Stimulated activated CD8-positive, alpha-beta memory T cell treated with anti-CD3 and anti-CD28 coated beads, Interleukin-2, amount 100 ng/mL, for 1 hour (primary cell): ENCODE measurements around the gene PNMT.

Experiments used
- DNase-seq, 2 donors: peaks; one replicate each; pipeline ENCODE4 v3.0.0-alpha.2; 2020; ENCODE audit warnings: low read depth in 2 of 2

The PNMT gene

GRCh38 chr17:39653662-39654331 is 14.5 kb upstream of the PNMT start:
- DNase-seq: peak; percentile 41 to 64

GRCh38 chr17:39655105-39655504 is 13.1 kb upstream of the PNMT start:
- no peak for DNase-seq

- no peak for DNase-seq
Observed at GRCh38 chr17:39658346-39658745, 9.9 kb upstream of the PNMT start.

- DNase-seq: no peak
Observed at GRCh38 chr17:39658760-39659159, 9.5 kb upstream of the PNMT start.

- no peak for DNase-seq
Observed at GRCh38 chr17:39659279-39660010, 8.8 kb upstream of the PNMT start.

- no peak for DNase-seq
Observed at GRCh38 chr17:39660011-39660360, 8.3 kb upstream of the PNMT start.

GRCh38 chr17:39660397-39661385 is 7.6 kb upstream of the PNMT start:
- DNase-seq: no peak

GRCh38 chr17:39661744-39662541 is 6.3 kb upstream of the PNMT start:
- DNase-seq: no peak

GRCh38 chr17:39662551-39663339 is 5.5 kb upstream of the PNMT start:
- no peak for DNase-seq

GRCh38 chr17:39663340-39663687 is 4.9 kb upstream of the PNMT start:
- DNase-seq: no peak

- no peak for DNase-seq
Observed at GRCh38 chr17:39663688-39664580, 4.3 kb upstream of the PNMT start.

GRCh38 chr17:39664581-39665561 is 3.4 kb upstream of the PNMT start, which contains the start of gene TCAP:
Gene TCAP, plus strand, starts transcription at chr17:39665349. Its CDS starts 11 bp downstream, at chr17:39665360.
- no peak for DNase-seq

GRCh38 chr17:39665642-39666224 is 2.5 kb upstream of the PNMT start:
- DNase-seq: no peak

GRCh38 chr17:39666231-39666600 is 2.0 kb upstream of the PNMT start:
- no peak for DNase-seq

- no peak for DNase-seq
Observed at GRCh38 chr17:39666601-39667261, 1.5 kb upstream of the PNMT start.

- DNase-seq: no peak
Observed at GRCh38 chr17:39667262-39667944, 850 bp upstream of the PNMT start.
